HepG2 (cell line): ENCODE results near the gene GCH1. TPM values are rescaled to one million over a fixed set of nuclear protein-coding genes. Genes with fewer than 3 reads are reported as not detected.

Source experiments
- ATAC-seq: fragments of 200-7000 bp; cut with Tn5 transposase; 3 replicates; pipeline ENCODE4 v1.9.1; 2020; ENCODE audit warnings: mild to moderate bottlenecking, moderate library complexity
- BruUV-seq: library from RNA; stranded (reverse); fragments of 400-500 nt; replicated peaks from 2 replicates; lab custom pipeline; 2021; lab: Mats Ljungman, UMichigan
- CTCF ChIA-PET: fragments of 300-600 bp; formaldehyde crosslinking; extraction: SDS; loops from one replicate; lab custom pipeline; 2021; ENCODE audit warnings: low total read pairs, inconsistent platforms, low intra/inter-chr PET ratio; lab: Yijun Ruan, JAX
- POLR2A ChIA-PET: fragments of 350-600 bp; sonication (Branson Sonifier 250); formaldehyde crosslinking; loops from one replicate; lab custom pipeline; 2020; ENCODE audit warnings: antibody characterized with exemption, inconsistent platforms; lab: Yijun Ruan, JAX
- DNase-seq: peaks from one replicate; pipeline ENCODE4 v3.0.0-alpha.2; 2015; ENCODE audit warnings: low spot score
- FAIRE-seq: peaks from 3 replicates; lab custom pipeline; 2011; peaks lifted over from hg19 to GRCh38; lab: Jason Lieb, UNC
- H2AFZ ChIP-seq: one replicate; pipeline ENCODE4 v1.6.1; 2011; ENCODE audit warnings: low read length, inconsistent platforms
- H3K27ac ChIP-seq: fragments of 300-600 bp; 3 replicates; pipeline ENCODE4 v1.8.0; 2011; ENCODE audit warnings: mixed run types, mild to moderate bottlenecking, mixed read lengths, low read length, inconsistent platforms; ENCODE audit not compliant: insufficient read depth; ENCODE audit errors: extremely low read length
- H3K27me3 ChIP-seq, 2 experiments: fragments of 200-600 bp in 1 of 2; 2 replicates in 1 of 2; 3 replicates in 1 of 2; pipeline versions ENCODE4 v1.6.0 to v1.8.0; 2011; ENCODE audit warnings: low read length in 2 of 2, mild to moderate bottlenecking in 2 of 2, moderate library complexity in 2 of 2, inconsistent platforms in 1 of 2; ENCODE audit not compliant: insufficient read depth in 2 of 2, control insufficient read depth in 1 of 2
- H3K36me3 ChIP-seq, 2 experiments: fragments of 200-600 bp in 1 of 2; replicated peaks in 1 of 2; 2 replicates in 1 of 2; 3 replicates in 1 of 2; pipeline versions ENCODE4 v1.5.1 to v1.8.0; 2011; ENCODE audit warnings: low read length in 2 of 2, inconsistent platforms in 1 of 2; ENCODE audit not compliant: insufficient read depth in 2 of 2, control insufficient read depth in 1 of 2
- H3K4me1 ChIP-seq: 2 replicates; pipeline ENCODE4 v1.5.1; 2012; ENCODE audit warnings: low read length, inconsistent platforms; ENCODE audit not compliant: insufficient read depth
- H3K4me2 ChIP-seq: 2 replicates; pipeline ENCODE4 v1.6.0; 2011; ENCODE audit warnings: low read depth, low read length, inconsistent platforms
- H3K4me3 ChIP-seq, 3 experiments: fragments of 200-600 bp in 1 of 3; sonication (generic), shearing (Covaris generic) in 1 of 3; replicated peaks in 1 of 3; 2 replicates each; pipeline ENCODE4 v1.5.1; 2011 to 2016; ENCODE audit warnings: low read length in 3 of 3, inconsistent platforms in 2 of 3, low read depth in 2 of 3, mild to moderate bottlenecking in 2 of 3, control low read depth in 1 of 3, mixed read lengths in 1 of 3; ENCODE audit not compliant: insufficient read depth in 1 of 3
- H3K79me2 ChIP-seq: one replicate; pipeline ENCODE4 v1.6.1; 2011; ENCODE audit warnings: low read length, inconsistent platforms; ENCODE audit not compliant: insufficient read depth
- H3K9ac ChIP-seq: 2 replicates; pipeline ENCODE4 v1.6.0; 2011; ENCODE audit warnings: mild to moderate bottlenecking, low read depth, low read length, inconsistent platforms; ENCODE audit not compliant: insufficient read depth
- H3K9me3 ChIP-seq: 2 replicates; pipeline ENCODE4 v1.5.1; 2012; ENCODE audit warnings: mild to moderate bottlenecking, low read length
- H4K20me1 ChIP-seq: 2 replicates; pipeline ENCODE4 v1.6.0; 2011; ENCODE audit warnings: inconsistent platforms, mild to moderate bottlenecking, low read length, moderate library complexity; ENCODE audit not compliant: insufficient read depth
- CBX1 ChIP-seq: IDR thresholded peaks from one replicate; pipeline ENCODE4 v1.6.1; 2016; ENCODE audit warnings: antibody characterized with exemption, low read depth
- CHD2 ChIP-seq: IDR thresholded peaks from 2 replicates; pipeline ENCODE4 v1.6.1; 2011; ENCODE audit warnings: low read depth, low read length, improper control_type of control experiment
- FOXC1 ChIP-seq: sonication (generic); formaldehyde crosslinking; IDR thresholded peaks from 2 replicates; pipeline ENCODE4 v1.8.0; 2022; ENCODE audit warnings: mild to moderate bottlenecking, missing genetic modification reagents, borderline replicate concordance
- FOXO1 ChIP-seq: sonication (generic); formaldehyde crosslinking; IDR thresholded peaks from 2 replicates; pipeline ENCODE4 v1.4.0; 2020; ENCODE audit warnings: missing genetic modification reagents
- GABPB1 ChIP-seq: IDR thresholded peaks from 2 replicates; pipeline ENCODE4 v1.6.1; 2016; ENCODE audit warnings: mild to moderate bottlenecking, missing genetic modification reagents, moderate library complexity, missing compliant biosample characterization
- KDM2A ChIP-seq: sonication (generic); formaldehyde crosslinking; IDR thresholded peaks from 2 replicates; pipeline ENCODE4 v1.4.0; 2020; ENCODE audit warnings: low read depth, missing genetic modification reagents, borderline replicate concordance
- MAFF ChIP-seq: IDR thresholded peaks from 2 replicates; pipeline ENCODE4 v1.6.1; 2011; ENCODE audit warnings: low read depth, low read length, improper control_type of control experiment
- NCOA2 ChIP-seq: sonication (generic); formaldehyde crosslinking; IDR thresholded peaks from 2 replicates; pipeline ENCODE4 v1.8.0; 2022; ENCODE audit warnings: inconsistent platforms
- REL ChIP-seq: sonication (generic); formaldehyde crosslinking; conservative IDR thresholded peaks from 2 replicates; pipeline ENCODE4 v1.8.0; 2022; ENCODE audit warnings: mild to moderate bottlenecking, missing genetic modification reagents, moderate library complexity
- SOX13 ChIP-seq, 3 experiments: fragments of 450-650 bp in 1 of 3; sonication (generic) in 1 of 3; formaldehyde crosslinking in 1 of 3; IDR thresholded peaks in 2 of 3; conservative IDR thresholded peaks in 1 of 3; 2 replicates each; pipeline versions ENCODE4 v1.5.0 to v1.6.1; 2016 to 2020; ENCODE audit warnings: antibody characterized with exemption in 1 of 3, mild to moderate bottlenecking in 1 of 3, missing compliant biosample characterization in 1 of 3, missing genetic modification reagents in 1 of 3, moderate library complexity in 1 of 3
- ZNF484 ChIP-seq: sonication (generic); formaldehyde crosslinking; IDR thresholded peaks from 2 replicates; pipeline ENCODE4 v1.5.1; 2020; ENCODE audit warnings: mild to moderate bottlenecking, low read depth, missing genetic modification reagents, borderline replicate concordance
- ZNF563 ChIP-seq: sonication (generic); formaldehyde crosslinking; IDR thresholded peaks from 2 replicates; pipeline ENCODE4 v1.8.0; 2022; ENCODE audit warnings: mild to moderate bottlenecking, moderate library complexity, missing genetic modification reagents
- WGBS: methylation state at CpG from one replicate; pipeline ENCODE4 v1.1.6; 2017; ENCODE audit warnings: low lambda C conversion rate; 5-methylcytosine and 5-hydroxymethylcytosine counted together
- in situ Hi-C: cut with HindIII; loops from 2 replicates; pipeline ENCODE4 v1.10.0; 2017; ENCODE audit warnings: low pct_unique_long_range_greater_than_20kb; ENCODE audit not compliant: extremely low pct_ligation_motif_present
- intact Hi-C: fragments of 100-400 bp; cut with micrococcal nuclease; formaldehyde crosslinking; loops from one replicate; pipeline ENCODE4 v1.10.0; 2022; ENCODE audit not compliant: unreplicated experiment
- polyA plus RNA-seq, 8 experiments: library from polyadenylated mRNA; depleted of rRNA in 3 of 8; stranded (reverse) in 7 of 8; unstranded in 1 of 8; fragments of >200 nt; fragmentation: Illumina TruSeq in 4 of 8; extraction: Trizol in 4 of 8; gene quantifications; 2 replicates each; pipeline versions ENCODE4 v1.2.1 to v1.2.3, GENCODE V29; 2011 to 2016; ENCODE audit warnings: low read depth in 4 of 8, missing spikeins in 1 of 8, mixed read lengths in 1 of 8; ENCODE audit not compliant: insufficient read depth in 1 of 8
- total RNA-seq, 5 experiments: library from RNA; depleted of rRNA; stranded (reverse); fragments of >200 nt; fragmentation: Illumina TruSeq; extraction: Trizol; gene quantifications; 2 replicates each; pipeline ENCODE4 v1.2.3, GENCODE V29; 2016; ENCODE audit warnings: low read depth in 1 of 5
- TF ChIP-seq, protein P1 (sequence below): sonication (generic); formaldehyde crosslinking; IDR thresholded peaks from 2 replicates; pipeline ENCODE4 v1.9.0; 2021; ENCODE audit warnings: missing genetic modification reagents, mild to moderate bottlenecking, borderline replicate concordance
- TF ChIP-seq, protein P2 (sequence below): sonication (generic); formaldehyde crosslinking; IDR thresholded peaks from 2 replicates; pipeline ENCODE4 v1.5.0; 2020; ENCODE audit warnings: missing genetic modification reagents

Gene GCH1
- total and polyA plus RNA-seq, 2 of the 13 experiments (the other 11 are each of a cell fraction or from before 2014, with no cell fraction given): 15.0 to 25.2 TPM

DNA sequence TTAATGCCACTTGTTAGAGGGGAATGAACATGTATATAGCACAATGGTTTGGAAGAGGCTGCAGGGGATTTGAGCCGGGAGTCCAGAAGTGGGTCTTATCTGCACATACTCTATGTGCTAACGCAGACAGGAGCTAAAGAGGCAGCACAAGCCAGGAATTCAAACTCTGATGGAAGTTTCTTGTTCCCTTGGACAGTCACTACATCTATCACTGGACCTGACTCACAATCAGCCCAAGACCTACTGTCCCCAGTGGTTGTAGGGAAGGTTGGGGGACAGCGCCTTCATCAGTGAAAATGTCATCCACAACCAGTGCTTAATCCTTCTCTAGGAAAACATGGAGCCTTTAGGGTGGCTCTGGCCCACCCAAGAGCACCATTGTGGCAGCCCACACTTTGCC is 107.8 kb downstream of the GCH1 start:
- DNase-seq: no peak
- H3K9me3 ChIP-seq: peaks cover 9% of the 10 kb centered on the region; the same call in 1 of the 2 replicates
- no peak overlapping the region for H3K9ac ChIP-seq
- no peak overlapping the region for H2AFZ ChIP-seq
- FAIRE-seq: no peak
- H4K20me1 ChIP-seq: no peaks in the 10 kb centered on the region
- no peak for ATAC-seq
- ChIA-PET POLR2A (no interaction called here), CTCF (no interaction called here)
- H3K4me1 ChIP-seq: peaks cover 24% of the 10 kb centered on the region
- H3K27me3 ChIP-seq: no peaks in the 10 kb centered on the region; a peak in 1 of 5 replicates
- BruUV-seq: no TSS peak
- TF ChIP-seq SOX13 (IDR thresholded peaks at IDR 0.05) (no peak), SOX13 (CRISPR knock-in tag; conservative IDR thresholded peaks at IDR 0.05 in 1 of 2, IDR thresholded peaks at IDR 0.05 in 1 of 2) (no peak), CBX1 (no peak), GABPB1 (no peak), CHD2 (no peak), FOXO1 (CRISPR knock-in tag) (no peak), MAFF (no peak), NCOA2 (CRISPR knock-in tag) (no peak), ZNF563 (CRISPR knock-in tag) (no peak), FOXC1 (CRISPR knock-in tag) (no peak), KDM2A (CRISPR knock-in tag) (no peak), REL (CRISPR knock-in tag) (no peak), ZNF484 (CRISPR knock-in tag) (no peak)
- TF ChIP-seq, protein P1, sequence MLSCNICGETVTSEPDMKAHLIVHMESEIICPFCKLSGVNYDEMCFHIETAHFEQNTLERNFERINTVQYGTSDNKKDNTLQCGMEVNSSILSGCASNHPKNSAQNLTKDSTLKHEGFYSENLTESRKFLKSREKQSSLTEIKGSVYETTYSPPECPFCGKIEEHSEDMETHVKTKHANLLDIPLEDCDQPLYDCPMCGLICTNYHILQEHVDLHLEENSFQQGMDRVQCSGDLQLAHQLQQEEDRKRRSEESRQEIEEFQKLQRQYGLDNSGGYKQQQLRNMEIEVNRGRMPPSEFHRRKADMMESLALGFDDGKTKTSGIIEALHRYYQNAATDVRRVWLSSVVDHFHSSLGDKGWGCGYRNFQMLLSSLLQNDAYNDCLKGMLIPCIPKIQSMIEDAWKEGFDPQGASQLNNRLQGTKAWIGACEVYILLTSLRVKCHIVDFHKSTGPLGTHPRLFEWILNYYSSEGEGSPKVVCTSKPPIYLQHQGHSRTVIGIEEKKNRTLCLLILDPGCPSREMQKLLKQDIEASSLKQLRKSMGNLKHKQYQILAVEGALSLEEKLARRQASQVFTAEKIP: no peak
- TF ChIP-seq, protein P2, sequence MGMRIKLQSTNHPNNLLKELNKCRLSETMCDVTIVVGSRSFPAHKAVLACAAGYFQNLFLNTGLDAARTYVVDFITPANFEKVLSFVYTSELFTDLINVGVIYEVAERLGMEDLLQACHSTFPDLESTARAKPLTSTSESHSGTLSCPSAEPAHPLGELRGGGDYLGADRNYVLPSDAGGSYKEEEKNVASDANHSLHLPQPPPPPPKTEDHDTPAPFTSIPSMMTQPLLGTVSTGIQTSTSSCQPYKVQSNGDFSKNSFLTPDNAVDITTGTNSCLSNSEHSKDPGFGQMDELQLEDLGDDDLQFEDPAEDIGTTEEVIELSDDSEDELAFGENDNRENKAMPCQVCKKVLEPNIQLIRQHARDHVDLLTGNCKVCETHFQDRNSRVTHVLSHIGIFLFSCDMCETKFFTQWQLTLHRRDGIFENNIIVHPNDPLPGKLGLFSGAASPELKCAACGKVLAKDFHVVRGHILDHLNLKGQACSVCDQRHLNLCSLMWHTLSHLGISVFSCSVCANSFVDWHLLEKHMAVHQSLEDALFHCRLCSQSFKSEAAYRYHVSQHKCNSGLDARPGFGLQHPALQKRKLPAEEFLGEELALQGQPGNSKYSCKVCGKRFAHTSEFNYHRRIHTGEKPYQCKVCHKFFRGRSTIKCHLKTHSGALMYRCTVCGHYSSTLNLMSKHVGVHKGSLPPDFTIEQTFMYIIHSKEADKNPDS (CRISPR knock-in tag): no peak
- in situ Hi-C loops: no loop called here
- H3K4me2 ChIP-seq: no peak overlapping the region
- intact Hi-C loops: no loop called here
- 100% methylated on average over 2 of the region's 3 CpGs for WGBS
- H3K4me3 ChIP-seq: no peak overlapping the region
- no peak overlapping the region for H3K27ac ChIP-seq
- no peaks in the 10 kb centered on the region for H3K79me2 ChIP-seq
- H3K36me3 ChIP-seq: peaks cover 7 to 15% of the 10 kb centered on the region in 2 experiments; a peak in 4 of 5 replicates
